ENCODE measurements around the gene KCTD5. TPM values are rescaled to one million over a fixed set of nuclear protein-coding genes. Genes with fewer than 3 reads are reported as not detected.

The KCTD5 gene
- total and polyA plus RNA-seq, 9 of the 15 experiments (the other 6 are each of a cell fraction or from before 2014, with no cell fraction given) = 0.73 to 58.3 (median 32.3) TPM

- TF ChIP-seq, protein P1, sequence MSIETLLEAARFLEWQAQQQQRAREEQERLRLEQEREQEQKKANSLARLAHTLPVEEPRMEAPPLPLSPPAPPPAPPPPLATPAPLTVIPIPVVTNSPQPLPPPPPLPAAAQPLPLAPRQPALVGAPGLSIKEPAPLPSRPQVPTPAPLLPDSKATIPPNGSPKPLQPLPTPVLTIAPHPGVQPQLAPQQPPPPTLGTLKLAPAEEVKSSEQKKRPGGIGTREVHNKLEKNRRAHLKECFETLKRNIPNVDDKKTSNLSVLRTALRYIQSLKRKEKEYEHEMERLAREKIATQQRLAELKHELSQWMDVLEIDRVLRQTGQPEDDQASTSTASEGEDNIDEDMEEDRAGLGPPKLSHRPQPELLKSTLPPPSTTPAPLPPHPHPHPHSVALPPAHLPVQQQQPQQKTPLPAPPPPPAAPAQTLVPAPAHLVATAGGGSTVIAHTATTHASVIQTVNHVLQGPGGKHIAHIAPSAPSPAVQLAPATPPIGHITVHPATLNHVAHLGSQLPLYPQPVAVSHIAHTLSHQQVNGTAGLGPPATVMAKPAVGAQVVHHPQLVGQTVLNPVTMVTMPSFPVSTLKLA (conservative IDR thresholded peaks at IDR 0.05) = peak; percentile 46 to 65
- TF ChIP-seq E2F5 (CRISPR knock-in tag; IDR thresholded peaks at IDR 0.05) = 0 out of 2 replicates have a peak, but pooled peaks have one; percentile 47
- no peak for TF ChIP-seq PTRF (tag; IDR thresholded peaks at IDR 0.05)
- no peak for TF ChIP-seq TGIF2 (CRISPR knock-in tag; IDR thresholded peaks at IDR 0.05)
- TF ChIP-seq KAT7 (CRISPR knock-in tag; IDR thresholded peaks at IDR 0.05; ENCODE audit: borderline replicate concordance) = no peak
- TF ChIP-seq MAX (CRISPR knock-in tag; IDR thresholded peaks at IDR 0.05) = peak; percentile 70
- peak; percentile 65 for TF ChIP-seq PHF20 (IDR thresholded peaks at IDR 0.05; ENCODE audit: partially characterized antibody)
- peak; percentile 55; the same call in 1 of the 2 replicates for TF ChIP-seq NR3C1 (CRISPR knock-in tag; IDR thresholded peaks at IDR 0.05)
- no peak for TF ChIP-seq ZNF217 (CRISPR knock-in tag; IDR thresholded peaks at IDR 0.05)
- peak; percentile 73 for TF ChIP-seq E2F1 (CRISPR knock-in tag; IDR thresholded peaks at IDR 0.05)
- TF ChIP-seq TAF1 (IDR thresholded peaks at IDR 0.05; ENCODE audit: control insufficient read depth, extremely low read depth, insufficient read depth, low read length, severe bottlenecking) = peak; percentile 12
- TF ChIP-seq SRSF3 (IDR thresholded peaks at IDR 0.05; ENCODE audit: insufficient read depth, low read length) = 0 out of 2 replicates have a peak, but pooled peaks have one; percentile 21
- peak; percentile 51 for TF ChIP-seq MTA3 (IDR thresholded peaks at IDR 0.05; ENCODE audit: borderline replicate concordance)
- TF ChIP-seq NFE2 (IDR thresholded peaks at IDR 0.05; ENCODE audit: low read depth) = 0 out of 2 replicates have a peak, but pooled peaks have one; percentile 26
- peak; percentile 62 for TF ChIP-seq KDM5B (IDR thresholded peaks at IDR 0.05; ENCODE audit: insufficient replicate concordance, low read depth, low read length)
- no peak for TF ChIP-seq HDAC6 (IDR thresholded peaks at IDR 0.05; ENCODE audit: low read depth, low read length)
- TF ChIP-seq, protein P2, sequence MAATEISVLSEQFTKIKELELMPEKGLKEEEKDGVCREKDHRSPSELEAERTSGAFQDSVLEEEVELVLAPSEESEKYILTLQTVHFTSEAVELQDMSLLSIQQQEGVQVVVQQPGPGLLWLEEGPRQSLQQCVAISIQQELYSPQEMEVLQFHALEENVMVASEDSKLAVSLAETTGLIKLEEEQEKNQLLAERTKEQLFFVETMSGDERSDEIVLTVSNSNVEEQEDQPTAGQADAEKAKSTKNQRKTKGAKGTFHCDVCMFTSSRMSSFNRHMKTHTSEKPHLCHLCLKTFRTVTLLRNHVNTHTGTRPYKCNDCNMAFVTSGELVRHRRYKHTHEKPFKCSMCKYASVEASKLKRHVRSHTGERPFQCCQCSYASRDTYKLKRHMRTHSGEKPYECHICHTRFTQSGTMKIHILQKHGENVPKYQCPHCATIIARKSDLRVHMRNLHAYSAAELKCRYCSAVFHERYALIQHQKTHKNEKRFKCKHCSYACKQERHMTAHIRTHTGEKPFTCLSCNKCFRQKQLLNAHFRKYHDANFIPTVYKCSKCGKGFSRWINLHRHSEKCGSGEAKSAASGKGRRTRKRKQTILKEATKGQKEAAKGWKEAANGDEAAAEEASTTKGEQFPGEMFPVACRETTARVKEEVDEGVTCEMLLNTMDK (IDR thresholded peaks at IDR 0.05; ENCODE audit: borderline replicate concordance, insufficient read depth, low read depth, low read length, poor library complexity, severe bottlenecking) = peak; percentile 9
- peak; percentile 46; the same call in 1 of the 2 replicates for TF ChIP-seq BRD4 (IDR thresholded peaks at IDR 0.05)
- TF ChIP-seq MEF2D (tag; conservative IDR thresholded peaks at IDR 0.05; ENCODE audit: low read depth) = 0 out of 2 replicates have a peak, but pooled peaks have one; percentile 68
Observed at GRCh38 chr16:2752035-2752849, 69.9 kb downstream of the KCTD5 start, which contains the start of gene SRRM2 (continued).
